GM12873 (cell line): ENCODE data around the gene FBLIM1.

Experiments used
- CTCF ChIP-seq: IDR thresholded peaks from 2 replicates; pipeline ENCODE4 v1.5.1; 2012; ENCODE audit warnings: low read depth, mild to moderate bottlenecking, moderate library complexity, low read length, control low read depth; ENCODE audit not compliant: insufficient read depth; ENCODE audit errors: missing control alignments

FBLIM1 gene

GRCh38 chr1:15830258-15830657 is 71.7 kb downstream of the FBLIM1 start:
- TF ChIP-seq CTCF: no peak

GRCh38 chr1:15833069-15833679 is 74.6 kb downstream of the FBLIM1 start:
- TF ChIP-seq CTCF: no peak

GRCh38 chr1:15833842-15834405 is 75.3 kb downstream of the FBLIM1 start:
- no peak for TF ChIP-seq CTCF

- no peak for TF ChIP-seq CTCF
These were observed 76.0 kb downstream of the FBLIM1 start for GRCh38 chr1:15834406-15835204.

GRCh38 chr1:15835205-15835740 is 76.7 kb downstream of the FBLIM1 start:
- no peak for TF ChIP-seq CTCF

- TF ChIP-seq CTCF: no peak
These were observed 77.3 kb downstream of the FBLIM1 start for GRCh38 chr1:15835741-15836510.
